Lower leg skin (tissue), 3 donors: ENCODE data around the gene CDH16.

ENCODE experiments used
- POLR2A ChIP-seq, 2 donors: fragments of 450-650 bp; IDR thresholded peaks; one replicate each; pipeline ENCODE4 v1.6.1; 2016 to 2017; ENCODE audit warnings: antibody characterized with exemption in 2 of 2, mild to moderate bottlenecking in 1 of 2, moderate library complexity in 1 of 2
- TF ChIP-seq, protein P1 (sequence below), 3 donors: fragments of 450-650 bp; IDR thresholded peaks; one replicate each; pipeline ENCODE4 v1.5.1; 2016; ENCODE audit warnings: antibody characterized with exemption in 3 of 3, mild to moderate bottlenecking in 3 of 3, moderate library complexity in 2 of 3

DNA sequence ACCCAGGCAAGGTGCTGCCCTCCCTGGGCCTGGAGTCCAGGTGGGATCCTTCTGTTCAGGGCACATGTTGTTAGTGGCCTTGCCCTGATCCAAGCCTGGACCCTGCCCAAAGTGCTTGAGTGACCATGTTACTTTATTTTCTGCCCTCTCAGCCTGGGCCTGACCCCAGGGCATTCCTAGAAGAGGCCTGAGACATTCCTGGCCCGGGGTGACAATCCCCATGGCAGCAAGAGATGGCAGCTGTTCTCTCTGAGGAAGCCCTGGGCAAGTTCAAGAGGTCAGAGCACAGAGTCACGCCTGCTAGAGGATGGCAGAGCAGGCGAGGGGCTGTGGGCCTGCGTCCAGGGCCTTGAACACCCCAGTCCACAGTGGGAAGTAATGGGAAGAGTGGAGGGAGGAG is 5.0 kb downstream of the CDH16 start:
- TF ChIP-seq, protein P1, sequence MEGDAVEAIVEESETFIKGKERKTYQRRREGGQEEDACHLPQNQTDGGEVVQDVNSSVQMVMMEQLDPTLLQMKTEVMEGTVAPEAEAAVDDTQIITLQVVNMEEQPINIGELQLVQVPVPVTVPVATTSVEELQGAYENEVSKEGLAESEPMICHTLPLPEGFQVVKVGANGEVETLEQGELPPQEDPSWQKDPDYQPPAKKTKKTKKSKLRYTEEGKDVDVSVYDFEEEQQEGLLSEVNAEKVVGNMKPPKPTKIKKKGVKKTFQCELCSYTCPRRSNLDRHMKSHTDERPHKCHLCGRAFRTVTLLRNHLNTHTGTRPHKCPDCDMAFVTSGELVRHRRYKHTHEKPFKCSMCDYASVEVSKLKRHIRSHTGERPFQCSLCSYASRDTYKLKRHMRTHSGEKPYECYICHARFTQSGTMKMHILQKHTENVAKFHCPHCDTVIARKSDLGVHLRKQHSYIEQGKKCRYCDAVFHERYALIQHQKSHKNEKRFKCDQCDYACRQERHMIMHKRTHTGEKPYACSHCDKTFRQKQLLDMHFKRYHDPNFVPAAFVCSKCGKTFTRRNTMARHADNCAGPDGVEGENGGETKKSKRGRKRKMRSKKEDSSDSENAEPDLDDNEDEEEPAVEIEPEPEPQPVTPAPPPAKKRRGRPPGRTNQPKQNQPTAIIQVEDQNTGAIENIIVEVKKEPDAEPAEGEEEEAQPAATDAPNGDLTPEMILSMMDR (IDR thresholded peaks at IDR 0.05): no peak
- no peak for TF ChIP-seq POLR2A (IDR thresholded peaks at IDR 0.05)
